ENCODE measurements around the gene MANBA.

GRCh38 chr4:102693861-102694260, 66.9 kb downstream of the MANBA start:
- TF ChIP-seq CTCF (conservative IDR thresholded peaks at IDR 0.05; ENCODE audit: low read depth, low read length): no peak
- no peak for TF ChIP-seq EZH2 (IDR thresholded peaks at IDR 0.05; ENCODE audit: borderline replicate concordance, low read depth, low read length, poor library complexity, severe bottlenecking)
